Stimulated activated CD4-positive, alpha-beta T cell treated with anti-CD3 and anti-CD28 coated beads, TNF-alpha, amount 100 ng/mL, for 48 hours (primary cell): ENCODE results near the gene SYT6.

Source experiments
- DNase-seq, 3 donors: peaks; one replicate each; pipeline ENCODE4 v3.0.0-alpha.2; 2020; ENCODE audit warnings: low read depth in 3 of 3

SYT6 gene

DNA sequence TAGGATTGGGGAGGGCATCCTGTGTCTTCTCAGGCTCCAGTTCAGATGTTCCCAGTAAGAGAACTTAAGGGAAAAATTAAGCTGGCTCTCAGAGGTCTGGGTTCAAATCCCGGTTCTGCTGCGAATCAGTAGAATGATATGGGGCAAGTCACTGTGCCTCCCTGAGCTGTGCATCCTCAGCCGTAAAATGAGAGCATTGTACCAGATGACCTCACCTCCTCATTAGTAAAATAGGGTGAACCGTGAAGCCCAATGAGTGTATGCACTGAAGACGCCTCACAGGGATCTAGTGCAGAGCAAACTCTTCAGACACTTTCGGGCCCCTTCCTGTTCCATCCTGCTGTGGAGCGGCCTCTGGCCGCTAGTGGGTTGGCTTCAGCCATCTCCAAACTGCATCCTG is 36.0 kb downstream of the SYT6 start:
- no peak for DNase-seq

DNA sequence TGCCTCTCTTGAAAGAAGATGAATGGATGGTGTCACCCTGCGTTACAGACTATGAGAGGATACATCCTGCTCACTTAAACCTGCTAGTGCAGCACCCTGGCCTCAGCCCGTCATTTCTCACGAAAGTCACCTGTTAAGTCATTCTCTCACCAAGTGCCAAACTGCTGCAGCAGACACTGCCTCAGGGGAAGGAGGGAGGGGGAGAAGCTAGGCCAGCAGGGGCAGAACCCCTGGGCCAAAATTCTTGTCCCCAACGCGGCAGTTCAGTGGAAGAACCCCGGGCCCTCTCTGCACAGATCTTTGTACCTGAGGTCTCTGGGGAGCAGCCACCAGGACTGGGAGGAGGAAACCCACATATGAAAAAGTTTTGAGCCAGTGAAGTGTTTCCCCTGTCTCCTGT is 37.6 kb downstream of the SYT6 start:
- no peak for DNase-seq

DNA sequence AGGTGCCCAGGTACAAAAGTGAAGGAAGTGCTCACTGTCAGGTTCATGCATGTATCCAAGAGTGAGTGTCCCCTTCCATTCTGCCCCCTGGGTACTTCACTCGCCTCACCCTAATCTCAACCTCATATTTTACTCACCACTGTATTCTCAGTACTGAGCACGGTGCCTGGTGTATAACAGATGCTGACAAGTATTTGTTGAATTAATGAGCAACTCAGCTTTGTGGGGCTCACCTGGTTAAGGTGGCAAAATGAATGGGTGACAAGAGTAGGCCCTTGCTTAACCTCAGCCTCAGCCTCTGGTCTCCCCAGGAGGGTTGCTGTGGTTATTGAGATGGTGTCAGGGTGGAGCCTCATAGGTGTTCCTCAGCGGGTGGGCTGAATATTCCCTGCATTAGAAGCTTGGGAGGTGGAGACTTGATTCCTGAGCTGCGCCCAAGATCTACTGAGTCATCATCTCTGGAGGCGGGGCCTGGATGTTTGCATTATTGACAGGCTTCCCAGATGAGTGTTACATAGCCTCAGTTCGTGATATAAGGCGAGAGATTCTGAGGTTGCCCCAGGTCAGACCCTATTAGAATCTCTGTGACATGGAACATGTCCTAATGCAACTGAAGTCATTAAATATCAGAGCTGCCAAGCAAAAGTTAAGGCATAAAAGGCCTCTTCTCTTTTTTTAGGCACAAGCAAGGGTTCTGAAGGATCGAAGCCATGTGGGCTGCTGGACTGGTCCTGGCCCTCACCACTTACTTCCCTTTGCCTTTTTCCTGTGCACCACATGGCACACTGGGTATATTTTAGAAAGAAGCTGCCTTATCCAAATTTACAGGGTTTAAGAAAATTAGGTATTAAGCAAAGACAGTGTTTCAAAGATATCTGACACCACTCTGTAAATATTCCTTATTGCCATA is 39.2 kb downstream of the SYT6 start:
- no peak for DNase-seq

DNA sequence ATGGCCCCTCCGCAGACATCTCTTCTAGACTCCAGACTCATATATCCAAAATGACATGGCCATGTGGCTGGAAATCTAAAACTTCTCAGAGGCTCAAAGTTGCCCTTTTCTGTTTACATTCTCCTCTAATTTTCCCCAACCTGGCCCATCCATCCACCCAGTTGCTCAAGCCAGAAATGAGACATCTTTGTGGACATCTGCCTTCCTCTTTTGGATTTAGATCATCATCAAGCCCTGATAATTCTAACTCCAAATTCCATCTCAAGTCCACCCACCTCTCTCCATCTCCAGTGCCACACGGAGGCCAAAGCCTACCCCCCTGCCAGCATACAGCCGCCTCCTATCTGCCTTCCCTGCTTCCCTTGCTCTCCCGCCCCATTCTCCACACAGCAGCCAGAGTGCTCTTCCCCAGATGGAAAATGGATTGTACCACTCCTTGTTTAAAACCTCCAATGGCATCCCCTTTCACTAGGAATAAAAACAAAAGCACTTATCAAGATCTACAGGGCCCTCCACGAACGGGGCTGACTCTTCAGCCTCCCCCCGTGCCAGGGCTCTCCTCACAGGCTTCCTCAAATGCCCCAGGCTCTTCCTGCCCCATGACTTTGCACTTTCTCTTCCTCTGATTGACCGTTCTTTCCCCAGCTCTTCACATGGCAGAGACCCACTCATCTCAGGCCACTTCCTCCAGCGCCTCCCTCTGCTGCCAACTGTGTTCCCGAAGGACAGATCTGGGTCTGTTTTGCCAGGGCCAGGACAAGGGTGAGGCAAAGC is 40.1 kb downstream of the SYT6 start:
- DNase-seq = no peak

DNA sequence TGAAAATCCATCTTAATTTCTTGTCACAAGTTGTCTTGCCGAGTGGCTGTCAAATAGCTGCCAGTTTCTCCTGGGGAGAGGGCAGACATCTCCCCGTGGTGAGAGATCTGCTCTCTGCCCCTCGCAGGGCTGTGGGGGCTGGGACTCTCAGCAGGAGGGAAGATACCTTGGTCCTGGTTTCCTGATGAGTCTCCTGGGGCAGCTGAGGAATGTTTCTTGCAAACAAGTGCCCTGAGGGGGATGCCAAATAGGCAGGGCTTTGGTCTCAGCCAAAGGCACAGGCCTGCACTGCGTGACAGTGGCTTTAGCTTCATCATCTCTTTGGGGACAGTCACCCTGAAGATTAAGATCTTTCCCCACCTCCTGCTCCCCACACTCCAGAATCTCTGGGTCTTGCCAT is 40.9 kb downstream of the SYT6 start:
- DNase-seq = no peak

DNA sequence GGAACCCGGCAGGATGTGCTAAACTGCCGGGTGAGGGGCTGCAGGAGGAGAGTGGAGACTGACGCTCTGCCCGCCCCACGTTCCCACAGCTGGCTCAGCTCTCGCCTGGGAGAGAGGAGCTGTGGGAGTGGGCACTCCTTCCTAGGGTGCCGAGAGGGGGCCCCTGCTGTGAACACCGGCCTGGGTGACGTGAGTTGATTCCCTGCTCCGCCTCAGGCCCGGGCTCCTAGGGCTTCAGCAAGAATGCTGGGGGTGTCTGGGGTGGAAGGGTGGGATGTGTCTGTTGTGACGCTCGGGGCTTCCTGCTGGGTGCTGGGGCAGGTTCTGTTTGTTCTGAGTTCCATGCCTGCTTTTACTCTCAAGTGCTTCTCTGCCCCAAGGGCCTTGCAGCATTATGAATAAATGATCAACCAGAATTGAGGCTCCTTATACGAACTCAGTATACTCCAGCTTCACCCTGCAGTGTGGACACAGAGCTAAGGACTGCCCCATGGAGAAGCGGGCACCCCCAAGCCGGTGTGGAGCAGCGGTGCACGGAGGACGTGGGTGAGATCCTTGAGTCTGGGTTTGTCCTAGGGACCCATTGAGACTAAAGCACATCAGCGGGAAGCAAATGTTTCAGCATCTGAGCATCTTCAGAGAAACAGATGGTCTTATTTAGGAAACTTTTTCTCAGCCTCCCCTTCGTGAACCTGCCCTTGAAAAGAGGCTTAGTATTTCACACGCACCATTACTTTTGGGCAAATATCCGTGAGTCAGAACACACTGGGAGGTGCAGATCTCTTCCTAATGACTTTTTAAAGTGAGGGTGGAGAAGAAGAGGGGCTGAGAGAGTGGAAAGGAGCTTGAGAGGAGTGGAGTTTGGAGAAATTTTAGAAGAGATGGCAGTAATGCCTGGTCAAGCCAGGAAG is 41.7 kb downstream of the SYT6 start:
- no peak for DNase-seq

DNA sequence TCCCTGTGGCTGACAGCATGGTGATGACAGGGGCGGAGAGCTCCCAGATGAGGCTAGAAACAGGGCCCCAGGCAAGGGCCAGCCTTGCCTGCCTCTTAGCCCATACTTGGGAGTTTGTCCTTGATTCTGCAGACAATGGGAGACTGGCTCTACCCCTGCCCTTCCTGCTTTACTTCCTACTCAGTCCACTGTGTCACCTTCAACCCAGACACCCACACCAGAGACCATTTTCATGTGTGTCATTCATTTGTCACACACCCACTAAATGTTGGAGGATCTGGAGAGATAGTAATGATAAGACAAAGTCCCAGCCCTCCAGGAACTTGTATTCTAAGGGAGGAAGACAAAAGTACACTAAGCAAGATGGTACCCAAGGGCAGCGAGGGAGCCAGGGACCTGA is 43.7 kb downstream of the SYT6 start:
- no peak for DNase-seq

DNA sequence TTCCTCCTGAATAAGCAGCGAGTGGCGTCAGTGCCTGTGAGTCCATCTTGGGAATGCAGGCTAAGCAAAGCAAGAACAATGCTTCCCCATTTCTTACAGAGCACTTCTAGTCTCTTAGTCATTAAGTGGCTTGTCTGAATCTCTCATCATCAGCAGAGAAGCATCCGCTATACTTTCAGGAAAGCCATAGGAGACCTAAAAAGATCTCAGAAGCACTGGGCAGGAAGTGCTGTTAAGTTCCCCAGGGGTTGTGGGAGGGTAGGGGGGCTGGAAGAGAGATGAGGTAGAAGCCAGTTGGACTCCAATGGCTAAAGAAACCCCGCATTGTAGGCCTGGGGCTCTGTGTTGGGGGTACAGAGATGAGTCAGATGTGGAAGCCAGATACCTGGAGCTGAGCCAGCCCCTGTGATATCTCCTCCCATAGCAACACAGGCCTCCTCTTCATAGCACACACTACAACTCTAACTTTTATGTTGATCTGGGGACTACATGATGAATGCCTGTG is 44.9 kb downstream of the SYT6 start:
- DNase-seq = no peak

DNA sequence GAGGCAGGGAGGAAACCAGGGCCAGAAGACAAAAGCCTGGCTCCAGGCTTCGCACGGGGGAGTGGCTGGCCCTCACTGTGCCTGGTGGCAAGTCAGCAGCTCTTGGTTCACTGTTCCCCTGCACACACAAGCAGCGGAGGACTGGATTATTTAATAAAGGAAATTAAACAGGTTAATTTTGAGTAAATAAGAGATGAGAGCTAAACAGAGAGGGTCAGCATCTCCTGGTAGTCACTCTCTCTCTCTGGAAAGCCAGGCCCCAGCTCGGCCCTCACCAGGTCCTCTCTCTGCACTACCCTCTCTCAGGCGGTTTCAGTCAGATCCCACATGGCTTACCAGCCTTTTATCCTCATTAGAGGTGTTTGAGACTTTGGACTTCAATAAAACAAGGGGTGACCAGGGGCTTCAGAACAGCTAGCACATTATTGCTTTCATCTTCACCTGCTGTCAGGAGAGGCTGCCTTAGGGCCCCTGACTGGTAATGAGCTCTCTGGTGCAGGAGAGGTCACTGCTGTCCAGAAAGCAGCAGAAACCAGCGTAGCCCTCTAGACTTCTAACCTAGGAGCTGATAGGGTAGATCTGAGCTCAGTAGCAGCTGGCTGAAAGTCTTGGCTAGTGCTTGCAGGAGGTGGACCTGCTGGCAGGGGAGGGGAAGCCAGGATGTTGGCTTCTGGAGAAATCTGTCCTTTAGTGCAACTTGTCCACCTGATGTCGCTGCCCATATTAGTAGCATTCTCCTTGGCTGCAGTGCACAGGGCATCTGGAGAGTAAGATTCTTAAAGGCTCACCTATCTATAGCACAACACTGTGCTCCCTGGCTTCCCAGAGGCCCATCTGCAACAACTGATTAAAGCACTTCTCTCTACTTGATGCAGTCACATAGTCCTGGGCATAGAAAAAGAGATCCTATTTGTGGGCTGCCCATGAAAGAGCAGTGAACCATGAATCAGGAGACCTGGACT is 45.9 kb downstream of the SYT6 start:
- no peak for DNase-seq

DNA sequence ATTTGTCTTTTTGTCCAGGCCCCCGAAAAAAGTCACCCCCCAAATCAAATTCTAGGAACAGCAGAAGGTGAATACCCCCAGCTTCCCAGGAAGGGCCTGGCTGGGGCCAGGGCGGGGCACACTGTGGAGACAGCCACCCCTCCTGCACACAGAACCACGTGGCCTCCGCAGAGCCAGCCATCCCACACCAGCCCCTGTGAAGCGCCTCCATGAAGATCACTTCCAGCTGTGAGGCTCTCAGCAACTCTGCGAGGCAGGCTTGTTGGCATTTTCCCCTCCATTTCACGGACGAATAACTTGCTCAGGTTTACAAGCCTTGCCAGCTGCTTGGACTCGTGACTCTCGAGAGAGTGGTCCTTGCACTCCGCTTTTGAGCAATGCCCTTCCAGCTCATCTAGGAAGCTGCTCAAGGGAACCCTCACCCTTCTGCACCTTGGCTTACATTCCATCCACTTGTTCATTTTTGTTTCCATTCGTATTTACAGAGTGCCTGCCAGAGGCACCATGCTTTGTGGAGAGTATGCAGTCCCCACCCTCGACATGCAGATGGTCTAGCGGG is 48.2 kb downstream of the SYT6 start:
- DNase-seq = no peak

DNA sequence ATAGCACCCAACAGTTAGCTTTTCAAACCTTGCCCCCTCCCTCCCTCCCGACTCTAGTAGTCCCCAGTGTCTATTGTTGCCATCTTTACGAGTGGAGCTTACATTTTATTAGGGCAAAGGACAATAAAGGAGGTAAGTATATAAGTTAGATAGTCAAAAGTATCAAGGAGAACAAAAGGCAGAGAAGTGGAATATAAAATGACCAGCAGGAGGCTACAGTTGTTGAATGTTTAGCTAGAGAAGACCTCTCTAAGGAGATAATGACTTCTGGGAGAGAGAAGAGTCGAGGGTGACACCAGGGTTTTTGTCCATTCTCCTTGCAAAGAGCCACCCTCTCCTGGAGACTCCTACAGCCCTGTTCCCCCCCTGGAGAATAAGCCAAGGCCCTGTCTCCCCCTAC is 48.7 kb downstream of the SYT6 start:
- no peak for DNase-seq

DNA sequence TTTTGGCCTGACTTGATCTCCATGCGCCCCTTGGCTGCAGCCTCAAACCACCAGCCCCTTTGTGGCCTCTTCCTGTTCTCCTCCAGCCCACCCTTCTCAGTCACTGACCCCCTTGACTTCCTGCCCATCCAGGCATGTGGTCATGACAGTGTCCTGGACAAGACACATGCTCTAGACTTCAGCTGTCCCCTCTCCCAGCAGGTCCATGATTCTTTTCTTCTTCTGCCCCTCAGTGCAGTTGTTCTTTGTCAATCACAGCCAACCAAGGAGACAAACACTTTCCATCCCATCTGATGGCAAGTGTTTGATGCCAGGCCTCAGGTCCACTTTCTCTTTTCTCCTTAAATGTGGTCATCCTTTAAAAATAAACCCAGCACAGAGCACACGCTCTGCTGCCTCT is 49.7 kb downstream of the SYT6 start:
- DNase-seq = no peak

DNA sequence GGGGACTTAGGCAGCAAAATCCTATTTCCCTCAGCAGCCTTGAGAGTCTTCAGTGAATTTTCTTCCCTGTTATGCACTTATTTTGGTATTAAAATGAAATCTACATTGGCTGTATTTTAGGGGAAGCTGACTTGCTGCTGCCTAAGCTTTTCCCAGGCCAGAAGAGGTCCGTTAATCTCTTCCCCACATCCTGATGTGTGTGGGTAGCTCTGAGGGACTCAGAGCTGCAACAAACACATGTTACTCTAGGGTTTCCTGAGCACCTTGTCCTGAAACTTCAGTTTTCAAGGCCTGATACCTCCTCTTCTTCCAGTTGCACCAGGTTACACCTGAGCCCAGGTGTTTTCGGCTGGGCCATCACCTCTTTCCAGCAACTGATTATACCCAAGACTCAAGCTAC is 51.5 kb downstream of the SYT6 start:
- DNase-seq = no peak

DNA sequence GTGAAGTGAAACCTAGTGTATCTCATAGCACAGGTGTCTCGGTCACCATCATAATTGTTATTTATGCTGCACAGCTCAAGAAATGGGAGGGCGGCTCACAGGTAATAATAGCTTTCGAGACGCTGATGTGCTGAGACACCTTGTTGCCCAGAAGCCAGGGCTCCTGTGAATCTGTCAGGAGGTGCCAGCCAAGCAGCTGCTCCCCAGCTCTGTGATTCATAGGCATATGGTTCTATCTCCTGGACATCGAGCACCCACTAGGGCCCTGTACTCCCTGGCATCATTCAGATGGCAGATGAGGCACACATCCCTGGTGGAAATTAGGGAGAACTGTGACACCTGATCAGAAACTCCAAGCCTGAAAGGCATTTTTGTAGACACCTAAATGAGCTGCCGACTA is 53.5 kb downstream of the SYT6 start:
- no peak for DNase-seq

DNA sequence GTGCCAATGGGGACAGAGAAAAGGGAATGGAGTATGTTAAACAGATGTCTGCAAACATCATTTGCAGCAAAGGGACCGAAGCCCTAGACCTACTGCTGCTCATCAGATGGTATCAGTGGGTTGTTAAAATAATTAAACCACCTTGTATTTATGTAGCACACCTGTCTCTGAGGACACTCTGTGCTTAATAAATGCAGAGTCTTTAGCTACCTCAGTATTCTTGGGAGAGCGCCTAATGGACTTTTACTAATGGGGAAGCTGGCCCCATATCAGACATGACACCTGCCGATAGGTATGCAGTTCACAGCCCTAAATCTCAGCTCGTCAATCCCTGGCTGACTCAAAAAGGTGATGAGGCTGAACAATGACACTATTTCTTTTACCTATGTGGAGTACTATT is 54.4 kb downstream of the SYT6 start:
- DNase-seq = no peak

DNA sequence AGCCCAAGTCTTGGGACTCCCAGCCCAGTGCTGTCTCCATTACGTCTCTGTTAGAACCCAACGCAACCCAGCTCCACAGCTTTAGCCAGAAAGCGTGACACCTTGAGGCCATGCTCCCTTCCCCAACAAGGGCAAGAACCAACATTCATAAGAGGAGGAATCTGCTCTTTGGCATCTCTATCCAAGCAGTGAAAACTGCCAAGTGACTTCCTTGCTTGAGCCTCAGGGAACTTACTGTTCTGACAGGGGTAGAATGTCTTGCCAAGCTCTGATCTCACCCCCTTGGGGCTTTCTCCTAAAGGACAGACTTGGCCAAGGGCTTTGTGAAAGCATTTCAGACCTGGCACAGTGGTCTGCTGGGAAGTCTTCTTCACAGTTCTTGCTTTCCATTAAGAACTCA is 56.6 kb downstream of the SYT6 start:
- DNase-seq = no peak

DNA sequence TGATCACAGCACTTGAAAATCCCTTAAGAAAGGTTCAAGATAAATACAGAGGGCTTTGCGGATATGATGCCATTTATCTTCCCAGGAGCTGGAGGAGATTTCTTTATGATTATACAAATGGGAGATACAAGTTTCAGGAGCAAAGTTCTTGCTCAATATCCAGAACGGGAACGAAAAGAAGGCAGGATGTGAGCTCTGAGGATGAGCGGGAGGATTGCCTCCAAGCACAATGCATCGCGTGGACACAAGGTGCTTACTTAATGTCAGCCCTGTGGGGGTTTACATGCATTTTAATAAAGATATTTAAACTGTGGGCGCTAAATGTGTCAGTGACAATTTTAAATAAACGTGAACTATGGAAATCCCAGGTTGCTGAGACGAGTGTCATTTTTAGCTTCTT is 59.0 kb downstream of the SYT6 start:
- no peak for DNase-seq

DNA sequence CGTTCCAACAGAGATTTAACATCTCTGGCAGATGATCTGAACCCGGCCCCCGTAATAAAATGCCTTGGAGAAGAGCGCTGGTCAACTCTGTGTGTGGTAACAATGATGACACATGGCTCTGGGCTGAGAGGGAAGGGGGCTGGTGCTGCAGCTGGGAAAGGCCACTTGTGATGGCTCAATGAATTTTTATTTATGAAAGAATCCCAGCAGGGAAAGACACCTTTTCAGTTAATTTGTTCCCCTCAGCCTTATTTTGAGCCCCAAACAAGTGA is 59.4 kb downstream of the SYT6 start:
- DNase-seq = no peak

DNA sequence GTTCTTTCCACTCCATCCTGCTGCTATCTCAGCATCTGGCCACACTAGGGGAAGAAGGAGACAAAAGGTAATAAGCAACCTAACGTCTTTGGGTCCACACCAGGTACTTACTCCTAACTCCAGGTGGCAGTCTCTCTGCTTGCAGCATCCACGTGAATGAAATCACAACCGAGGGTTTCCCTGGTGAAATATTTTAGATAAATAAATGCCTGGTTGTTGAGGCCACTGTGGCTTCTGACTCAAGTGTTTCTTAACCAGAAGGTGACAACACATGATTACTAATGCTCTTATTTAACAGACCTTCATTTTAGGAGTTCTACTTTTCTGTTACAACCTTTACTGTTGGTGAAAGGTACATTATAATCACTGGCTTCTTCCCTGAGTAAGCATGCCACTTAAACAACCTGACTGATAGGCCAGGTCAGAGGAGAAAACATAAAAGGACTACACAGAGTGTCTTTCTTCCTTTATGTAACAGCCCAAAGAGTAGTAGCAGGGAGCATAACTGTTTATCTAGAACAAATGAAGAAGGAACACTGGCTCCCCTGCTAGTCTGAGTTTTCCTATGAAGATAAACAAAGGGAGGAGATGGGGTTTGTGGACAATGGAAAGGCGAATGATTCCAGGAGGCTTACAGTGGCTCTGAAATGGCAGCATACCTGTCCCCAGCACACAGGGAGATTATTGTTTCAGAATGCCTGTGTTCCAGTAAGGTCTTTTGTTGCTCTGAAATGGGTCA is 59.9 kb downstream of the SYT6 start:
- no peak for DNase-seq
